Activated T-helper 1 cell treated with Interleukin-2 at 50 U/mL for 16 hours (primary cell): ENCODE data around the gene NPFFR1.
"Not testable (repeated sequence)": the region's sequence is repeated elsewhere in the genome, so short reads cannot be mapped to it uniquely, and the experiment has no call there.

Experiments
- DNase-seq: peaks from one replicate; pipeline ENCODE4 v3.0.0-alpha.2; 2020; ENCODE audit warnings: low read depth

NPFFR1 gene

DNA sequence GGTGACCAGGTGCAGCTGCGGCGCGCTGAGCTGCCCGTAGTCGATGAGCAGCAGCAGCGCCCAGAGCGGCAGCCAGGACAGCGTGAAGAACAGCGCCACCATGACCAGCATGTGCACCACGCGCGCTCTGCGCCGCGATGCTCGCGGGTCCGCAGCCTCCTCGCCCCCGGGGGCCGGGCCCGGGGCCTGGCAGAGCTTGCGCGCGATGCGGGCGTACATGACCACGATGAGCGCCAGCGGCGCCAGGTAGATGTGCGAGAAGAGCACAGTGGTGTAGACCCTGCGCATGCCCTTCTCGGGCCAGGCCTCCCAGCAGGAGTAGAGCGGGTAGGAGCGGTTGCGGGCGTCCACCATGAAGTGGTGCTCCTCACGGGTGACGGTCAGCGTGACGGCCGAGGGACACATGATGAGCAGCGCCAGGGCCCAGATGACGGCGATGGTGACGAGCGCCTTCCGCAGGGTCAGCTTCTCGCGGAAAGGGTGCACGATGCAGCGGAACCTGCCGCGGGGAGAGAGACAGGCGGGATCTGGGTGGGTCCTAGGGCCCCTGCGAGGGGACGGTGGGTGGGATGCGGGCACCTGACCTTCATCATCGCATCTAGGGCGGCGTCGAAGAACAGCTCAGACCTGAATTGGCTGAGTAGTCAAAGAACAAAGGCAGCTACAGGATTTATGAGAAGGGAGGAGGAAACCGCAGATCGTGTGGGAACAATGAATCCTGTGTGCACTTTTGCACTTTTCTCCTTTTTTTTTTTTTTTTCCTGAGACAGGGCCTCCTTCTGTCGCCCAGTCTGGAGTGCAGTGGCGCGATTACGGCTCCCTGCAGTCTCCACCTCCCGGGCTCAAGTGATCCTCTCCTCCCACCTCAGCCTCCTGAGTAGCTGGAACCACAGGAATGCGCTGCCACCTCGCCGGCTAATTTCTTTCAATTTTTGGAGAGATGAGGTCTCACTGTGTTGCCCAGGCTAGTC lies 28.2 kb downstream of the NPFFR1 start:
- no peak for DNase-seq

DNA sequence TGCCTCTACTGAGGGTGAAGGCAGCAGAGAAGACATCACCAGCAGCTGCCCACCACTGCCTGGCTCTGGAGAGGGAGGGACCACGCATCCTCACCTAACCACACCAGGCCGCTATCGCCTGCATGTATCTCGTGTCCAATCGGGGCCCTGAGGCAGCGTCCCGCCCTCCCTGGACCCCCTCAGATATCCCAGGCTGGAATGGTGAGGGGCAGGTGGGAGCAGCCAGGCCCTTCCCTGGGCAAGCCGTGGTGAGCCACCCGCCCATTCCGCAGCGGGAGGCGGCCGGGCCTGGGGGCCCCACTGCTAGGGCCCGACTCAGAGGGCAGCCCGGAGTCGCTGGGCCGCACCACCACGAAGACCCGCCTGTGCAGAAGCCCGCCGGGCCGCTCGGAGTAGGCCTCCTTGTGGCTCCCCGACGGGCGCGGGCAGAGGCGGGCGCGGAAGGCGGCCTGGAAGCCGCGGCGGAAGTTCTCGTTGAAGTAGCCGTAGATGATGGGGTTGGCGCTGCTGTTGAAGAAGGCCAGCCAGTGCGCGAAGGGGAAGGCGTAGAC lies 29.0 kb downstream of the NPFFR1 start:
- no peak for DNase-seq

- no peak for DNase-seq
Observed at GRCh38 chr10:70253878-70254765, 29.7 kb downstream of the NPFFR1 start.

DNA sequence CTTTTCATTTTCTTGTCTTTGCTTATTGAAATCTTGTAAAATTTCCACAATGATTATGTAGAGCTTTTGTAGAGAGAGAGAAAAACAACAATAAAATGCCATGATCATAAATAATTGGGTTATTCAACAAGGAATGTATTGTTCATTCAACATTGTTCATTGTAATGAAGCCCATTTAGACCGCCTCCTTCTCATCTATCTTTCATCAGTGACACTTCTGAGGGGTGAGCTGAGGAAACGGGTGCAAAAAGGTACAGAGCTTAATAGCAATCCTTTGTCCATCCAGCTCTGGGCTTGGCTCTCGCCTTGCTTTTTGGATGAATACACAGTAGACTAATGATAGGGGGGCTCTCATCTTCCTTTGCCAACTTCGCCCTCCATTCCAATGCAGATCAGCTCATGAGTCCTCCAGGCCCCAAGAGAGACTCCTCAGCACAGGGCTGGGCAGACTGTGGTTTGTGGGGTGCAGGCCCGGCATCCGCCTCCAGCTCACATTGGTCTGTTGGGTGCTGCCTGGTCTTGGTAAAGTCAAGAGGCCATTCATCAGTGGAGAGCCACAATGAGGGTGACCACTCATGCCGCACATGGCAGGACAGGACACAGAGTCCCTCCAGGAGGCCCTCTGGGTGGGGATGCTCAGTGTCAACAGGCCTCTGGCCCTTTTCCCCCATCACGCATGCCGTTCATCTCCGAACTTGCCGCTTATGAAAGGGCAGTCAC lies 32.7 kb downstream of the NPFFR1 start:
- DNase-seq: no peak

DNA sequence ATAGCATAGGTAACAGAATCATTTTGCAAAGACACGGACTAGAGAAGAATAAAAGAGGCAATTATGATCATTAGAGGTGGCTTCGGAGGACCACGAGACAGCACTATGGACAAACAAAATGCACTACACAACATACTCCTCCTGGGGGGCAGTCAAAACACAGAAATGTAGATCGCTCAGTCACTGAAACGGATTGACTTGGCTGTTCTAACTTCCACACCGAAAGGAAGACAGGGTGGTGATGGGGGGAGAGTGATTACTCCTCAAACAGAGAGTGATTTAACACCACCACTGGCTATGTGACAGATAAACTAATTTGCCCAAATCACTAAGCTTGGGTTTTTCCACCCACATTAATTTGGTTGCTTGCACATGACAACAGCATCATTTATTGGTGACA lies 36.4 kb downstream of the NPFFR1 start:
- DNase-seq: no peak

DNA sequence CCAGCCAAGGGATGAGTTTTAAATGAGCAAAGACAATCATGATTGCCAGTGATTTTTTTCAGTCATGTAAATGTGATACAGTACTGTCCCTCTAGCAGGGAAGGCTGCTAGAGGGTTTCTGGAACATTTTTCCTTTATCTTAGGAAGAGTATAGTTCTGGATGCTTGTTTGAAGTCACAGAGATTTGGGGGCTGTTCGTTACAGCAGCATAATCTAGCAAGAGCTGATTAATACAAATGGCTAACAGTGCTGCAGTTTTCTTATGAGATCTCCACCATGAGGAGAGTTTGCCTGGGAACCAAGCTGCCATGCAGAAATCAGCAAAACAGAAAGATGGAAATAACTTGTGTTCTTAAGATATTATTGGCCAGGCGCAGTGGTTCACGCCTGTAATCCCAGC lies 42.7 kb downstream of the NPFFR1 start:
- DNase-seq: no peak

DNA sequence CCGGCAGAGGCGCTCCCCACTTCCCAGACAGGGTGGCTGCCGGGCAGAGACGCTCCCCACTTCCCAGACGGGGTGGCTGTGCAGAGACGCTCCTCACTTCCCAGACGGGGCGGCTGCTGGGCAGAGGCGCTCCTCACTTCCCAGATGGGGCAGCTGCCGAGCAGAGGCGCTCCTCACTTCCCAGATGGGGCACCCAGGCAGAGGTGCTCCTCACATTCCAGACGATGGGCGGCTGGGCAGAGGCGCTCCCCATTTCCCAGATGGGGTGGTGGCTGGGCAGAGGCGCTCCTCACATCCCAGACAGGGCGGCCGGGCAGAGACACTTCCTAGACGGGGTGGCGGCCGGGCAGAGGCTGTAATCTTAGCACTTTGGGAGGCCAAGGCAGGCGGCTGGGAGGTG lies 43.8 kb downstream of the NPFFR1 start:
- not testable (repeated sequence) for DNase-seq

DNA sequence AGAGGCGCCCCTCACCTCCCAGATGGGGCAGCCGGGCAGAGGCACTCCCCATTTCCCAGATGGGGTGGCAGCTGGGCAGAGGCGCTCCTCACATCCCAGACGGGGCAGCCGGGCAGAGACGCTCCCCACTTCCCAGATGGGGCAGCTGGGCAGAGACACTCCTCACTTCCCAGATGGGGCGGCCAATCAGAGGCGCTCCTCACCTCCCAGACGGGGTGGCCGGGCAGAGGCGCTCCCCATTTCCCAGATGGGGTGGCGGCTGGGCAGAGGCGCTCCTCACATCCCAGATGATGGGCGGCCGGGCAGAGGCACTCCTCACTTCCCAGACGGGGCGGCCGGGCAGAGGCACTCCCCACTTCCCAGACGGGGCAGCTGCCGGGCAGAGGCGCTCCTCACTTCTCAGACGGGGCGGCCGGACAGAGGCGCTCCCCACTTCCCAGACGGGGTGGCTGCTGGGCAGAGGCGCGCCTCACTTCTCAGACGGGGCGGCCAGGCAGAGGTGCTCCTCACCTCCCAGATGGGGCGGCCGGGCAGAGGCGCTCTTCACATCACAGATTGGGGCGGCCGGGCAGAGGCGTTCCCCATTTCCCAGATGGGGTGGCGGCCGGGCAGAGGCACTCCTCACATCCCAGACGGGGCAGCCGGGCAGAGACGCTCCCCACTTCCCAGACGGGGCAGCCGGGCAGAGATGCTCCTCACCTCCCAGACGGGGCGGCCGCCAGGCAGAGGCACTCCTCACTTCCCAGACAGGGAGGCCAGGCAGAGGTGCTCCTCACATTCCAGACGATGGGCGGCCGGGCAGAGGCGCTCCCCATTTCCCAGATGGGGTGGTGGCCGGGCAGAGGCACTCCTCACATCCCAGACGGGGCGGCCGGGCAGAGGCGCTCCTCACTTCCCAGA lies 44.5 kb downstream of the NPFFR1 start:
- DNase-seq: not testable (repeated sequence)

GRCh38 chr10:70237958-70238536 lies 45.8 kb downstream of the NPFFR1 start:
- not testable (repeated sequence) for DNase-seq

GRCh38 chr10:70234668-70235447 lies 48.9 kb downstream of the NPFFR1 start:
- no peak for DNase-seq

DNA sequence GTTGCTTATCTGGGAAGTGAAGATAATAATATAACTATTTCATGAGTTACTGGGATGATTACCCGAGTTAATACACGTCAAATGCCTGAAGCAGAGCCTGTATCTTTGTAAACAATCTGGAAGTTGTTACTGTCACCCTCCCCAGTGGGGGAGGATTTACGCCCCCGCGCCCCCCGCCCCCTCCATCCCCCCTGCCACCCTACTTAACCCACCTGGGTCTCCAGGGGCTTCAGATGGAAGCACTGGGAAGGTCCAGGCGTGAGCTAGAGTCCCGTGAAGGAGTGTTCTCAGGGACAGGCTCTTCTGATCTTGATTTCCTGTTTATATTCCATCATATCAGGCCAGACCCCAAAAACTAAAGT lies 49.9 kb downstream of the NPFFR1 start:
- DNase-seq: no peak

DNA sequence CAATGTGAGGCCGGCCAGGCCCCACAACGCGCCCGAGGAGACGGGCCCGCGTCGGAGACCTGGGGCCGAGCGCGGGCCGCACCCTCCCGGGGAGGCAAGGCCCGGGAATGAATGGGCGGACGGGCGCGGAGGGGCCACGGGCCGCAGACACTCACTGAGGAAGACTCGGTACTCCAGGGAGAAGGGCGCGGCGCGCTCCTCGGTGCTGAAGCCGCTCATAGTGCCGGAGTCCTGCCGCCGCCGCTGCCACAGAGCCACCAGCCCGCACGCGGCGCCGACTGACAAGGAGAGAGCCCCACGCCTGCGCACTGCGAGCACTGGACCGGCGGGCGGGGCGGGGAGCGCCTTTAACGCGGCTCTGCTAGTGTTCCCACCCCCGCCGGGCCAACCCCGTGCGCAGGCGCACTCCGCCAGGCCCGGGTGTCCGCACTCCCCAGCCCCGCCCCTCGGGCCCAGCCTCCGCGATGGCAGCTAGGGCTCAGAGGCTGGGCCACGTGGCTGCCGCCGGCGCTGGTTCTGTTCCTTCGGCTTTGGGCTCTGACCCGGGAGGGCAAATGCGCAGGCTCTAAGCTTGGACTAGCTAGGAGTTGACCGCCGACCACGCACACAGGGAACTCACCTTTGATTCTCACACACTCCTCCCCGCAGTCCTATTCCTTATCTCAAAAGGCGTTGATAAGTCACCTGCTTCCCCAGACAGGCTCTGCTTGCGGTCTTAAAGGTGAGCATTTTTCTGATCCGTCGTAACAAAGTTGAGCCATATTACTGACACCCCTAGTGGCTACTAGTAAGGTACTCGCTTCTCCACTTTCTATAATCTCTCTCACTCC lies 50.5 kb downstream of the NPFFR1 start, which contains the start of gene PPA1:
TSS of gene PPA1 (minus strand) at position 321 of the 830 bp plus-strand sequence. CDS start at position 219, 102 bp downstream.
- DNase-seq: peak; percentile 99

- no peak for DNase-seq
Observed at GRCh38 chr10:70232859-70233108, 51.0 kb downstream of the NPFFR1 start.

DNA sequence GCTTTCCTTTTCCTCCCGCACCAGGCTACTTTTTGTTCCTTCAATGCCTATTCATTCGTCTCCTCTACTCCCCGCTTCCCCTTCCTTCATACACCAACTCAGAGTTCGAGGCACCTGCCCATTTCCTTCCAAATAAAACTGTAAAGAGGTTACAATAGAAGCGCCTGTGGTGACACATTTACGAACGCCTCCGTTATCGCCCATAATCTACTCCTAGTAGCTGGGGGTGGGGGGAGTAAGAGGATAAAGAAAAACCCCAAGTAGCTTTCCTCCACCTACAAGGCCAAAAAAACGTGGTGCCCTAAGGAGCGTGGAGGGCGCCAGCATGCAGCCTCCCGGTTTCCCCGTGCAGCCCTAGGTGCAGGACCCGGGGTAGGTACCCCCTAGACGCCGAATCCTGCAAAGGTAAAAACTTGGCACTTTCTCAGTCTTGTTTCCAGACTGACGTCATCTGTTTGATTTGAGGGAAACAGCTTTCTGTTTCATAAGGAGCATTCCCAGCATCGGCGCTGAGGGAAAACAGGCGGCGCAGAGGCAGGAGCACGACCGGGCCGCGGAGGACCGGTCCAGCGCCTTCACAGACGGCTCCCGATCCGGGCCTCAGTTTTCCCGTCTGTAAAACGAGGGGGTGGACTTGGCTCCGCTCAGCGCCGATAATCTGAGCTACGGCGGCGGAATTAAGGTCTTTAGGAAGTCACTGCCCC lies 51.5 kb downstream of the NPFFR1 start:
- peak; percentile 6 for DNase-seq

- DNase-seq: no peak
Observed at GRCh38 chr10:70228491-70228890, 55.3 kb downstream of the NPFFR1 start.

DNA sequence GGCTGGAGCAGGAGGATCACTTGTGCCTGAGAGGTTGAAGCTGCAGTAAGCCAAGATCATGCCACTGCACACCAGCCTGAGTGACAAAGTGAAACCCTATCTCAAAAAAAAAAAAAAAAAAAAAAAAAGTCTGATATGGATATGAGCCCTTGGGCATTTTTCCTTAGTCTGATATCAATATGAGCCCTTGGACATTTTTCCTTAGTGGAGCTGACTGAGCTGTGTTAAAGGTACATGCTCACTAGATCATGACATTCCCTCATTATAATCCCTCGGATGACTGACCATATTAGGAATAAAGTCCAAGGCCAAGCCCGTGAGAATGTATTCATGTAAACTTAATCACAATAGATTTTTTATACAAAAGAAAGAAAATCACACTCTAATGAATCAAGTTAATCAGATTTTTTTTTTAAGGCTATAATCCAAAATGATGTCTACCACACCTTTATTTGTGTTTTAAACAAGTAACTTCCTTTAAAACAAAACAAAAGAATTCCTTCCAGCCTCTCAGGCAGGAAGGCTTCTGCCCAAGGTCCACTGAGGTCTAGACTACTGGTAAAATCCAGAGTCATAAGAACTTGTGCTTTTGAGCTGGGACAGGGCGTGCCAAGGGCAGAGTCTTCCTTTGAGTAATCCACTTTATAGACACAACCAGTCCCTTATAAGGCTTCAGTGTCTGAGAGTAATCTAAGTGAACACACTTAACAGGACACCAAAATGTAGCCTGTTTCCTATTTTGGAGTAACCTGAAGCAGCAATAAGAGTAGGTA lies 56.1 kb downstream of the NPFFR1 start:
- no peak for DNase-seq

DNA sequence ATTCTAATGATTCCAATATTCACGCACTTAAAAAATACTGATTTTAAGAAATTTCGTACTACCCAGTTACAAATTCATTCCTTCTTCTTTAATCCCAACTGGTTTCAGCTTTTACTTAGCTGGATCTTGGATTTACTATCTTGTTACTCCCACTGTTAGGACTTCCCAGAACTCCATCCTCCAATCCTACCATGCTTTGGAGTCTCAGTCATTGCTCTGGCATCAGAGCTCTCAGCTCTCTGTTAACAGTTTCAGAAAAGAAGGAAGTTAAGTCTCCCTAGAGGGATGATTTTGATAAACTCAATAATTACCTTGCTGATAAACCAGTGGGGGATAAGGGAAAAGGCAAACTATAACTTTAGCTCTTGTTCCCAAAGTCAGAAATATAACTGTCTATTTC lies 60.1 kb downstream of the NPFFR1 start:
- DNase-seq: no peak
